H1 (cell line): ENCODE measurements around the gene ANKRD13B. TPM values are rescaled to one million over a fixed set of nuclear protein-coding genes. Genes with fewer than 3 reads are reported as not detected.

Experiments used
- CTCF ChIA-PET: fragments of 300-600 bp; sonication (Branson Sonifier 250); formaldehyde crosslinking; loops from one replicate; lab custom pipeline; 2021; ENCODE audit not compliant: partially characterized antibody; lab: Charles Lee
- POLR2A ChIA-PET: fragments of 300-600 bp; sonication (Branson Sonifier 250); formaldehyde crosslinking; loops from one replicate; lab custom pipeline; 2021; ENCODE audit warnings: inconsistent platforms; ENCODE audit not compliant: partially characterized antibody; lab: Charles Lee
- DNase-seq, 2 experiments: peaks; one replicate each; pipeline versions ENCODE4 v3.0.0 to v3.0.0-alpha.2; 2010 to 2022; ENCODE audit warnings: low spot score in 2 of 2, low read depth in 1 of 2, mixed read lengths in 1 of 2
- FAIRE-seq: peaks from 2 replicates; lab custom pipeline; 2011; peaks lifted over from hg19 to GRCh38; lab: Jason Lieb, UNC
- H2AFZ ChIP-seq: 2 replicates; pipeline ENCODE4 v1.8.1; 2012; ENCODE audit warnings: low read length, inconsistent platforms
- H2AK5ac ChIP-seq: 2 replicates; pipeline ENCODE4 v1.6.1; 2013; ENCODE audit warnings: low read depth, low read length
- H2BK120ac ChIP-seq: replicated peaks from 2 replicates; pipeline ENCODE3; 2013; ENCODE audit warnings: low read depth, low read length, inconsistent platforms
- H2BK12ac ChIP-seq: 2 replicates; pipeline ENCODE4 v1.6.1; 2013; ENCODE audit warnings: low read depth, low read length
- H2BK15ac ChIP-seq: 2 replicates; pipeline ENCODE4 v1.6.1; 2013; ENCODE audit warnings: low read length
- H2BK20ac ChIP-seq: 2 replicates; pipeline ENCODE4 v1.6.1; 2013; ENCODE audit warnings: low read length
- H2BK5ac ChIP-seq: 2 replicates; pipeline ENCODE4 v1.6.1; 2013; ENCODE audit warnings: low read depth, low read length
- H3K14ac ChIP-seq: 2 replicates; pipeline ENCODE4 v1.6.1; 2013; ENCODE audit warnings: inconsistent platforms; ENCODE audit not compliant: insufficient read length
- H3K18ac ChIP-seq: 2 replicates; pipeline ENCODE4 v1.6.1; 2013; ENCODE audit warnings: low read length; ENCODE audit errors: extremely low read depth
- H3K23ac ChIP-seq: 2 replicates; pipeline ENCODE4 v1.6.1; 2013; ENCODE audit warnings: inconsistent platforms; ENCODE audit not compliant: insufficient read length
- H3K23me2 ChIP-seq: 2 replicates; pipeline ENCODE4 v1.6.1; 2013; ENCODE audit warnings: low read depth, low read length
- H3K27ac ChIP-seq: 2 replicates; pipeline ENCODE4 v1.6.1; 2011; ENCODE audit warnings: low read depth, low read length, inconsistent platforms
- H3K27me3 ChIP-seq, 4 experiments: replicated peaks in 1 of 4; 1 replicate in 1 of 4; 2 replicates in 3 of 4; pipeline versions ENCODE4 v1.6.1 to v1.8.1; 2011 to 2013; ENCODE audit warnings: low read length in 3 of 4, mild to moderate bottlenecking in 3 of 4, inconsistent platforms in 2 of 4, mixed read lengths in 2 of 4, moderate library complexity in 1 of 4; ENCODE audit not compliant: control insufficient read depth in 3 of 4, insufficient read depth in 3 of 4; ENCODE audit errors: extremely low read depth in 1 of 4
- H3K36me3 ChIP-seq, 4 experiments: 2 replicates each; pipeline versions ENCODE4 v1.6.1 to v1.8.1; 2011 to 2013; ENCODE audit warnings: mild to moderate bottlenecking in 4 of 4, low read length in 3 of 4, moderate library complexity in 2 of 4, control low read depth in 1 of 4, inconsistent platforms in 1 of 4; ENCODE audit not compliant: insufficient read depth in 4 of 4, control insufficient read depth in 2 of 4
- H3K4ac ChIP-seq: replicated peaks from 2 replicates; pipeline ENCODE3; 2013; ENCODE audit warnings: low read length, low read depth, mixed read lengths, inconsistent platforms; ENCODE audit not compliant: insufficient read length
- H3K4me1 ChIP-seq, 4 experiments: replicated peaks in 1 of 4; 1 replicate in 1 of 4; 2 replicates in 3 of 4; pipeline versions ENCODE4 v1.6.1 to v1.8.1; 2011 to 2013; ENCODE audit warnings: low read length in 3 of 4, inconsistent platforms in 2 of 4, mixed read lengths in 1 of 4; ENCODE audit not compliant: insufficient read depth in 4 of 4, control insufficient read depth in 3 of 4
- H3K4me2 ChIP-seq, 2 experiments: 2 replicates each; pipeline versions ENCODE4 v1.6.1 to v1.8.1; 2011 to 2013; ENCODE audit warnings: low read depth in 2 of 2, low read length in 2 of 2, control low read depth in 1 of 2, inconsistent platforms in 1 of 2, mild to moderate bottlenecking in 1 of 2; ENCODE audit not compliant: insufficient read depth in 1 of 2
- H3K4me3 ChIP-seq, 4 experiments: fragments of 200-600, 300-600 bp in 1 of 4; sonication (generic), shearing (Covaris generic), sonication (Bioruptor Twin) in 1 of 4; 2 replicates each; pipeline versions ENCODE4 v1.5.1 to v1.8.1; 2011 to 2016; ENCODE audit warnings: low read length in 4 of 4, low read depth in 3 of 4, control low read depth in 2 of 4, inconsistent platforms in 2 of 4, mild to moderate bottlenecking in 2 of 4, mixed read lengths in 1 of 4, moderate library complexity in 1 of 4; ENCODE audit not compliant: insufficient read depth in 2 of 4; ENCODE audit errors: extremely low read depth in 1 of 4
- H3K56ac ChIP-seq: replicated peaks from 2 replicates; pipeline ENCODE3; 2013; ENCODE audit warnings: low read depth, mild to moderate bottlenecking, mixed read lengths, low read length, inconsistent platforms; ENCODE audit not compliant: insufficient read length
- H3K79me1 ChIP-seq: 2 replicates; pipeline ENCODE4 v1.6.1; 2013; ENCODE audit warnings: low read depth, low read length, control low read depth
- H3K79me2 ChIP-seq, 2 experiments: 2 replicates each; pipeline versions ENCODE4 v1.6.1 to v1.8.1; 2012 to 2013; ENCODE audit warnings: low read length in 2 of 2, mild to moderate bottlenecking in 2 of 2, inconsistent platforms in 1 of 2; ENCODE audit not compliant: insufficient read depth in 2 of 2, control insufficient read depth in 1 of 2
- H3K9ac ChIP-seq, 4 experiments: replicated peaks in 1 of 4; 1 replicate in 1 of 4; 2 replicates in 3 of 4; pipeline versions ENCODE4 v1.6.1 to v1.8.1; 2011 to 2013; ENCODE audit warnings: low read depth in 3 of 4, low read length in 3 of 4, control low read depth in 2 of 4, mild to moderate bottlenecking in 2 of 4, moderate library complexity in 2 of 4, inconsistent platforms in 1 of 4; ENCODE audit errors: extremely low read depth in 1 of 4
- H3K9me3 ChIP-seq, 2 experiments: 2 replicates each; pipeline versions ENCODE4 v1.6.1 to v1.8.1; 2012 to 2013; ENCODE audit warnings: mild to moderate bottlenecking in 2 of 2, moderate library complexity in 2 of 2, control low read depth in 1 of 2, inconsistent platforms in 1 of 2, low read depth in 1 of 2, low read length in 1 of 2, mixed read lengths in 1 of 2; ENCODE audit not compliant: insufficient read depth in 2 of 2
- H4K20me1 ChIP-seq, 2 experiments: replicated peaks in 1 of 2; 2 replicates each; pipeline versions ENCODE3 to v1.8.1; 2011 to 2013; ENCODE audit warnings: inconsistent platforms in 2 of 2, low read length in 2 of 2, mild to moderate bottlenecking in 1 of 2; ENCODE audit not compliant: insufficient read depth in 2 of 2, control insufficient read depth in 1 of 2
- H4K5ac ChIP-seq: 2 replicates; pipeline ENCODE4 v1.6.1; 2013; ENCODE audit warnings: low read length, low read depth, mixed read lengths, inconsistent platforms; ENCODE audit not compliant: insufficient read length
- H4K8ac ChIP-seq: 2 replicates; pipeline ENCODE4 v1.8.0; 2013; ENCODE audit warnings: mild to moderate bottlenecking, moderate library complexity, low read length, inconsistent platforms; ENCODE audit not compliant: insufficient read depth; ENCODE audit errors: extremely low read depth
- H4K91ac ChIP-seq: replicated peaks from 2 replicates; pipeline ENCODE3; 2013; ENCODE audit warnings: low read length, mixed read lengths, inconsistent platforms; ENCODE audit not compliant: insufficient read length
- CEBPB ChIP-seq: IDR thresholded peaks from 2 replicates; pipeline ENCODE4 v1.6.1; 2012; ENCODE audit warnings: low read depth, low read length
- POLR2A ChIP-seq, 2 experiments: IDR thresholded peaks; 1 replicate in 1 of 2; 2 replicates in 1 of 2; pipeline ENCODE4 v1.6.1; 2011; ENCODE audit warnings: low read depth in 2 of 2, low read length in 2 of 2, mild to moderate bottlenecking in 2 of 2; ENCODE audit errors: control extremely low read depth in 1 of 2
- RNF2 ChIP-seq: fragments of 200-900, 300-1000 bp; sonication (generic); IDR thresholded peaks from 2 replicates; pipeline ENCODE4 v1.7.1; 2016; ENCODE audit warnings: borderline replicate concordance, low read depth, mild to moderate bottlenecking, antibody characterized with exemption, low read length; ENCODE audit not compliant: poor library complexity, severe bottlenecking; ENCODE audit errors: missing control alignments
- SAP30 ChIP-seq: fragments of 300-600 bp; sonication (generic); IDR thresholded peaks from 2 replicates; pipeline ENCODE4 v1.7.1; 2012; ENCODE audit warnings: low read length, moderate library complexity, mild to moderate bottlenecking, inconsistent platforms; ENCODE audit not compliant: insufficient read depth, insufficient replicate concordance
- WGBS, 2 experiments: shearing (Covaris generic) in 1 of 2; methylation state at CpG; one replicate each; pipeline versions ENCODE4 v1.1.6 to v1.1.7; 2013 to 2015; ENCODE audit warnings: low lambda C conversion rate in 2 of 2, mixed read lengths in 2 of 2, inconsistent platforms in 1 of 2, low coverage in 1 of 2, missing lambda C conversion rate in 1 of 2; ENCODE audit not compliant: insufficient replicate concordance in 2 of 2, insufficient coverage in 1 of 2, insufficient read length in 1 of 2; ENCODE audit errors: extremely low coverage in 1 of 2, missing lambda C conversion rate in 1 of 2; 5-methylcytosine and 5-hydroxymethylcytosine counted together
- polyA plus RNA-seq, 7 experiments: library from polyadenylated mRNA; depleted of rRNA in 3 of 7; stranded (reverse) in 5 of 7; unstranded in 2 of 7; fragments of >200 nt in 5 of 7; fragments of 200-250 nt in 2 of 7; gene quantifications; 1 replicate in 5 of 7; 2 replicates in 1 of 7; 4 replicates in 1 of 7; pipeline versions ENCODE4 v1.2.1 to v1.2.3, GENCODE V29; 2011 to 2013; ENCODE audit warnings: missing spikeins in 2 of 7, mixed read lengths in 2 of 7
- total RNA-seq: library from RNA; stranded (reverse); fragmentation: NEBNext Ultra II Directional; extraction: Animal tissue kit (Norgen Biotek cat#: 25700); gene quantifications from 2 replicates; pipeline ENCODE4 v1.2.1, GENCODE V29; 2021

Gene ANKRD13B
- total and polyA plus RNA-seq, 2 of the 8 experiments (the other 6 are each of a cell fraction or from before 2014, with no cell fraction given): 16.4 to 48.5 TPM

DNA sequence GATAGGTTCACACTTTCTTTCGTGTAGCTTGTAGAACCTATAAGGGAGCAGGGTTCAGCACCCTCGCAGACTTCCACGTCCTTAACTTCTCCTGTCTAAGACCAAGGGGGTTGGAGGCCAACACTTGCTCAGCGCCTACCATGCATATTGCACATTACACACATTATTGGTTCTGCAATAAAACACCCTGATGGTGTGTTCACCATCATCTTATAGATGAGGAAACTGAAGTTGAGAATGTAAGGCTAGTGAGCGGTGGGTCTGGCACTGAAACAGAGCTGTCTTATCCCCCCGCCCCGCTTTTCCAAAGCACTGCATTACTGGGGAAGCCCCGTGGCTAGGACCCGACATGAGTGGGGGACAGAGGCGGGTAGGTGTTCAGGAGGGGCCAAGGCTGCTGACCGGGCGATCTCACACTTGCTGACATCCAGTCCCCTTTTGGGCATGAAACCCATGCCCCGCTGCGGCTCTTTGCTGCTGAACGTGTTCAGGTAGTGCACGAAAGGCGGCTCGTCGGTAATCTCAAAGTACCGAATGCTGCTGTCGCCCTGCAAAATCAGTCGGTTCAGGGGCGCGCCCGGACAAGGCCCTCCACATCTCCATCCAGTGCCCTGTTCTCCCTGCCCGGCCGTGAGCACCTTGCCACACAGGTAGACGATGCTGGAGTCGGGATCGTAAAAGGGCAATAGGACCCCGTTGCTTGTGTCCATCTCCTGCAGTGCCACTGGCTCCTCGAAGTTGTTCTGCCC lies 23.5 kb downstream of the ANKRD13B start:
- no peak overlapping the region for H4K5ac ChIP-seq
- peak overlapping the region; percentile 90 to 96 for H3K4me2 ChIP-seq
- no peak overlapping the region for H3K56ac ChIP-seq
- H2AFZ ChIP-seq: no peak overlapping the region
- no peak overlapping the region for H3K14ac ChIP-seq
- H2BK15ac ChIP-seq: no peak overlapping the region
- peaks cover 0 to 7% (median 0%) of the 10 kb centered on the region in 4 experiments; a peak in 1 of 8 replicates for H3K36me3 ChIP-seq
- H3K23ac ChIP-seq: no peak overlapping the region
- DNase-seq (no peak), FAIRE-seq (no peak)
- POLR2A ChIA-PET: interaction anchor here (1.2 to 4.3 kb wide), 4 partner anchors 8 to 47 kb away, joined by 4 to 30 read pairs (median 6); partner anchors contain the start of genes ANKRD13B and TP53I13
- H3K9ac ChIP-seq: no peak overlapping the region
- H2BK12ac ChIP-seq: peak overlapping the region; percentile 50; the same call in 1 of the 2 replicates
- no peak overlapping the region for H4K8ac ChIP-seq
- H3K4me1 ChIP-seq: peaks cover 14 to 49% (median 40%) of the 10 kb centered on the region in 4 experiments
- peaks cover 19 to 69% (median 55%) of the 10 kb centered on the region in 4 experiments for H3K27me3 ChIP-seq
- H2BK5ac ChIP-seq: no peak overlapping the region
- WGBS, 2 experiments: 44% methylated on average over 31 of the region's 32 CpGs; no CpG with 5 or more reads in 1 of the 2 experiments
- H2AK5ac ChIP-seq: no peak overlapping the region
- H4K20me1 ChIP-seq: peaks cover 4 to 5% of the 10 kb centered on the region in 2 experiments
- H3K23me2 ChIP-seq: peaks cover 13% of the 10 kb centered on the region
- H3K27ac ChIP-seq: no peak overlapping the region
- peaks cover 0 to 11% of the 10 kb centered on the region in 2 experiments; a peak in 1 of 4 replicates for H3K9me3 ChIP-seq
- H3K79me1 ChIP-seq: 0 out of 2 replicates have a peak, but pooled peaks cover 2% of the 10 kb centered on the region
- CTCF ChIA-PET: interaction anchor here (0.7 to 13.1 kb wide), 22 partner anchors 8 to 477 kb away, joined by 3 to 193 read pairs (median 7); partner anchors contain the start of genes ABHD15, ANKRD13B and TP53I13
- no peak overlapping the region for H2BK120ac ChIP-seq
- no peak overlapping the region for H3K4ac ChIP-seq
- H2BK20ac ChIP-seq: 0 out of 2 replicates have a peak overlapping the region, but pooled peaks have one; percentile 61
- peak overlapping the region; percentile 48 for H3K18ac ChIP-seq
- no peaks in the 10 kb centered on the region for H3K79me2 ChIP-seq
- no peak overlapping the region for H4K91ac ChIP-seq
- H3K4me3 ChIP-seq: peak overlapping the region; percentile 36 to 60 (median 50); a peak in 7 of 8 replicates
- TF ChIP-seq CEBPB (no peak), RNF2 (peak; percentile 37), POLR2A (IDR thresholded peaks at IDR 0.05; ENCODE audit: control extremely low read depth in 1 of 2, low read depth in 2 of 2, low read length in 2 of 2) (no peak), SAP30 (no peak)
